GM12891 (cell line): ENCODE data around the gene GDPD1.

Source experiments
- PAX5 ChIP-seq: IDR thresholded peaks from 2 replicates; pipeline ENCODE4 v1.6.1; 2011; ENCODE audit warnings: low read length, moderate library complexity, mild to moderate bottlenecking; ENCODE audit not compliant: insufficient read depth, severe bottlenecking
- POLR2A ChIP-seq: IDR thresholded peaks from 2 replicates; pipeline ENCODE4 v1.6.1; 2011; ENCODE audit warnings: low read depth, low read length, control low read depth
- POLR2AphosphoS5 ChIP-seq: IDR thresholded peaks from 2 replicates; pipeline ENCODE4 v1.6.1; 2011; ENCODE audit warnings: low read depth, low read length, control low read depth
- TAF1 ChIP-seq: IDR thresholded peaks from 2 replicates; pipeline ENCODE4 v1.6.1; 2011; ENCODE audit warnings: low read depth, low read length, control low read depth

DNA sequence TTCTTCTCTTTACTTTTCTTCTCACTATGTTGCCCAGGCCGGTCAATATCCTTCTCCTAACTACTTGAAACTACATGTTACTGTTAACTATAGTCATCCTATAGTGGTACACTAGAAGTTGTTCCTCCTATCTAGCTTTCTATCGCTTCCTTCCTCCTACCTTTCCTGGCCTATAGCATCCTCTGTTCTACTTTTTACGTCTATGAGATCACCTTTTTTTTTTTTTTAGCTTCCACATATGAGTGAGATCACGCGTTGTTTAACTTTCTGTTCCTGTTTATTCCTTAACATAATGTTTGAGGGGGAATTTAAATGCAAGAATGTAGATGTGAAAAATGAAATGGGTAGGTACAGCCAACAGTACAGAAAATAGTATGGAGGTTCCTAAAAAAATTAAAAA lies 80.6 kb downstream of the GDPD1 start:
- TF ChIP-seq POLR2A (no peak), TAF1 (no peak), POLR2AphosphoS5 (no peak), PAX5 (no peak)
